T-helper 1 cell treated with Interleukin-12 subunit alpha and Interleukin-12 subunit beta and Interleukin-4 antibody, amounts not matched to agents 30 μg/mL and 1 μg/mL, for 36 hours (primary cell): ENCODE measurements around the gene KL.

Source experiments
- H3K27ac Mint-ChIP-seq: one replicate; pipeline ENCODE4 v1.8.0; 2021; ENCODE audit warnings: mild to moderate bottlenecking, mixed read lengths
- H3K27me3 Mint-ChIP-seq: one replicate; pipeline ENCODE4 v1.8.0; 2021; ENCODE audit warnings: low read depth, mixed read lengths
- H3K36me3 Mint-ChIP-seq: one replicate; pipeline ENCODE4 v1.8.0; 2021; ENCODE audit warnings: low read depth, mixed read lengths
- H3K4me1 Mint-ChIP-seq: one replicate; pipeline ENCODE4 v1.8.0; 2021; ENCODE audit warnings: low read depth, mixed read lengths
- H3K4me3 Mint-ChIP-seq: one replicate; pipeline ENCODE4 v1.8.0; 2021; ENCODE audit warnings: mild to moderate bottlenecking, moderate library complexity, mixed read lengths
- H3K9me3 Mint-ChIP-seq: one replicate; pipeline ENCODE4 v1.8.0; 2021; ENCODE audit warnings: mixed read lengths

The KL gene

DNA sequence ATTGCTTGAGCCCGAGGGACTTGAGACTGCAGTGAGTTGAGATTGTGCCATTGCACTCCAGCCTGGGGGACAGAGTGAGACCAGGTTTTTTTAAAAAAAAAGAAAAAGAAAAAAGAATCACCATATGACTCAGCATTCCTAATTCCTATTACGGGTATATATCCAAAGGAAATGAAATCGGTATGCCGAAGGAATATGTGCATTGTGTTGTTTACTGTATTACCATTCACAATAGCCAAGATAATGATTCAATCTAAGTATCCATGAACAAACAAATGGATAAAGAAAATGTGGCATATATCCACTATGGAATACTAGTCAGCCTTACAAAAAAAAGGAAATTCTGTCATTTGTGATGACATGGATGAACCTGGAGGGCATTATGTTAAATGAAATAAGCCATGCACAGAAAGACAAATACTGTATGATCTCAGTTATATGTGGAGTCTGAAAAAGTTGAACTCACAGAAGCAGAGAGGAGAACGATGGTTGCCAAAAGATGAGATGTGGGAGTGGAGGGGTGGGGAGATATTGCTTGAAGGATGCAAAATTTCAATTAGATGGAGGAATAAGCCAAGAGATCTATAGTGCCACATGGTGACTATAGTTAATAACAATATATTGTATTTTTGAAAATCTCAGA lies 4.3 kb upstream of the KL start:
- no peak overlapping the region for H3K4me3 Mint-ChIP-seq
- H3K27ac Mint-ChIP-seq, result no peak overlapping the region
- H3K9me3 Mint-ChIP-seq, result peaks cover 28% of the 10 kb centered on the region
- peaks cover 7% of the 10 kb centered on the region for H3K36me3 Mint-ChIP-seq
- H3K27me3 Mint-ChIP-seq, result peaks cover 41% of the 10 kb centered on the region
- peaks cover 7% of the 10 kb centered on the region for H3K4me1 Mint-ChIP-seq

- Mint-ChIP-seq H3K4me3 (no peak overlapping the region), H3K27me3 (peaks cover 61% of the 10 kb centered on the region), H3K36me3 (peaks cover 4% of the 10 kb centered on the region), H3K9me3 (peaks cover 10% of the 10 kb centered on the region), H3K27ac (no peak overlapping the region), H3K4me1 (peaks cover 13% of the 10 kb centered on the region)
Measured at GRCh38 chr13:33014291-33014690, 1.9 kb upstream of the KL start.

GRCh38 chr13:33015241-33015668 lies 968 bp upstream of the KL start:
- H3K27ac Mint-ChIP-seq, result peak overlapping the region; percentile 57
- H3K9me3 Mint-ChIP-seq, result peaks cover 3% of the 10 kb centered on the region
- H3K4me1 Mint-ChIP-seq, result peaks cover 13% of the 10 kb centered on the region
- peaks cover 4% of the 10 kb centered on the region for H3K36me3 Mint-ChIP-seq
- peak overlapping the region; percentile 76 for H3K4me3 Mint-ChIP-seq
- H3K27me3 Mint-ChIP-seq, result peaks cover 71% of the 10 kb centered on the region

GRCh38 chr13:33015791-33016323 lies 366 bp upstream of the KL start:
- Mint-ChIP-seq H3K4me1 (peaks cover 13% of the 10 kb centered on the region), H3K4me3 (no peak overlapping the region), H3K9me3 (no peaks in the 10 kb centered on the region), H3K27me3 (peaks cover 75% of the 10 kb centered on the region), H3K27ac (no peak overlapping the region), H3K36me3 (peaks cover 4% of the 10 kb centered on the region)

DNA sequence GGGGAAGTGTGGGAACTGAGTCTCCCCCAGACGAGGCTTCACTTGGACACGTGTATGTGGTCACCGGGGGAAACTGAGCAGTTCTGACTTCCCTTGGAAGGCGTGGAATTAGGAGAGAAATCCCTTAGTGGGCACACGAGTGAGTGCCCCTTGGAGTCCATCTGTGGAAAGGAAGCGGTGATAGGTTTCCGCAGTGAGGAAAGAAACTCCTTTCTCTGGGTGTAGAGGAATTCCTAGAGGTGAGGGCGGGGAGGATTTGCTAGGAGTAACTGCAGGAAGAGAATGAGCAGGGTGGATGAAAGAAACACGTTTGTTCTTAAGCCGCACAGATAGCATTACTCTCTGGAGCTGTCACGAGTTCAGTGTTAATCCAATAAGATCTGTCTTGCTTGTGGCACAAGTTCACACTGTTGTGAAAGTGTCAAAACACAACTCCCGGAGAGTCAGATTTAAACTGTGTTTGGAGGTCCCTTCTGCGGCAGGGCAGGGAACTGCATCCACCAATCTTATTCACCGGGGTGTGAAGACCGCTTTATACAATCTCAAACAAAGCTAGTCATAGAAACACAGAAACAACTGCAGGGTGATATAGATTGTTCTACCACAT lies 1.2 kb downstream of the KL start:
- Mint-ChIP-seq H3K4me1 (peaks cover 13% of the 10 kb centered on the region), H3K4me3 (peak overlapping the region; percentile 54), H3K9me3 (no peaks in the 10 kb centered on the region), H3K27ac (peak overlapping the region; percentile 31), H3K36me3 (peaks cover 4% of the 10 kb centered on the region), H3K27me3 (peaks cover 70% of the 10 kb centered on the region)

GRCh38 chr13:33018886-33019285 lies 2.7 kb downstream of the KL start:
- Mint-ChIP-seq H3K4me3 (no peak overlapping the region), H3K4me1 (peaks cover 13% of the 10 kb centered on the region), H3K27ac (no peak overlapping the region), H3K9me3 (no peaks in the 10 kb centered on the region), H3K36me3 (peaks cover 4% of the 10 kb centered on the region), H3K27me3 (peaks cover 64% of the 10 kb centered on the region)

DNA sequence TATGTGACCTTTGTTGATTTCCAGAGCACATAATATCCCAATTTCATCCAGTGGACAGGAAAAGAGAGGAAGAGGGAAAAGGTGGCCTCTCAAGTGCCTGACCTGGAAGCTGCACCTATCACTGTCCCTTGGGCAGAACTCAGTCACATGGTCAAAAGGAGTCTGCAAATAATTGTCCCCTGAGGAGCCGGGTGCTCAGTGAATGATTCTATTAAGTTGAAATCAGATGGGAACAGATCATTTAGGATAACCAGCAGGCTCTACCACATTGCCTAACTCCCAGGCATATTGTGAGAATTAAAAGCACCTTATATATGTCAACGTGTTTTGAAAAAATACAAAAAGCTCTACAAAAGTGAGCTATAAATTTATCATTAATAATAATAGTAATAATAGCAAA lies 6.8 kb downstream of the KL start:
- peaks cover 51% of the 10 kb centered on the region for H3K27me3 Mint-ChIP-seq
- no peaks in the 10 kb centered on the region for H3K9me3 Mint-ChIP-seq
- no peaks in the 10 kb centered on the region for H3K4me1 Mint-ChIP-seq
- H3K27ac Mint-ChIP-seq, result no peak overlapping the region
- H3K4me3 Mint-ChIP-seq, result no peak overlapping the region
- peaks cover 2% of the 10 kb centered on the region for H3K36me3 Mint-ChIP-seq

- Mint-ChIP-seq H3K27ac (no peak overlapping the region), H3K4me3 (no peak overlapping the region), H3K9me3 (no peaks in the 10 kb centered on the region), H3K4me1 (no peaks in the 10 kb centered on the region), H3K36me3 (no peaks in the 10 kb centered on the region), H3K27me3 (peaks cover 30% of the 10 kb centered on the region)
Measured at GRCh38 chr13:33025220-33025744, 9.1 kb downstream of the KL start.

DNA sequence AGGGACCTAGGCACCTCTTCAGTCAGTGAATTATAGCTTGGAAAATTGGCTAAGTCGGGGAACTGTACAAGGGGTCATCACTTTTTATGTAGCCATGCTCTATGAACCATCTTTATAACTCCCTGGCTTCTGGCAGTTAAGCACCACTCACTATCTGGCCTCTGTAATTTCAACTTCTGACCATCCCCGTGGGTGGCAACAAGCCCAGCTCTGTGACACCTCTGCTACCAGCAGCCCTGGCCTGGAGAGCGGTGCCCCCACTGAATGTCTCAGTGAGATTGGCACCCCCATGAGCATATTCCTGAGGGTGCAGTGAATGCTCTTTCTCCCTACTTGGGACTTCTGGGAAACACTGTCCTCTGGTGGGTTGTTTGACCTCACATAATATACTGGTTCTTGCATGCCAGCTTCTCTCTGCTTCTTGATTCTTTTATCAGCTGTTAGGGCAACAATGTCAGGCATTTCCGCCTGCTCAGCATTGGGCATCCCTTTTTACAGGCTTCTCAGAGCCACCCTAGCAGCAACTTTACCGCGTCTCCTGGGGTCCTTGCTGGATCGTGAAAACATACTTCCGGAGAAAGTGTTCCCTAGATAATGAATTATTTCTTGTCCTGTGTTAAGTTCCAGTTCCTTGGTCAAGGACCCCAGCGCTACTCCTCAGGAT lies 10.4 kb downstream of the KL start:
- Mint-ChIP-seq H3K4me1 (no peaks in the 10 kb centered on the region), H3K4me3 (no peak overlapping the region), H3K9me3 (no peaks in the 10 kb centered on the region), H3K27ac (no peak overlapping the region), H3K36me3 (no peaks in the 10 kb centered on the region), H3K27me3 (peaks cover 30% of the 10 kb centered on the region)

GRCh38 chr13:33028620-33029019 lies 12.4 kb downstream of the KL start:
- H3K4me1 Mint-ChIP-seq, result peaks cover 11% of the 10 kb centered on the region
- no peaks in the 10 kb centered on the region for H3K9me3 Mint-ChIP-seq
- H3K27me3 Mint-ChIP-seq, result peaks cover 24% of the 10 kb centered on the region
- no peak overlapping the region for H3K4me3 Mint-ChIP-seq
- H3K27ac Mint-ChIP-seq, result no peak overlapping the region
- H3K36me3 Mint-ChIP-seq, result no peaks in the 10 kb centered on the region

DNA sequence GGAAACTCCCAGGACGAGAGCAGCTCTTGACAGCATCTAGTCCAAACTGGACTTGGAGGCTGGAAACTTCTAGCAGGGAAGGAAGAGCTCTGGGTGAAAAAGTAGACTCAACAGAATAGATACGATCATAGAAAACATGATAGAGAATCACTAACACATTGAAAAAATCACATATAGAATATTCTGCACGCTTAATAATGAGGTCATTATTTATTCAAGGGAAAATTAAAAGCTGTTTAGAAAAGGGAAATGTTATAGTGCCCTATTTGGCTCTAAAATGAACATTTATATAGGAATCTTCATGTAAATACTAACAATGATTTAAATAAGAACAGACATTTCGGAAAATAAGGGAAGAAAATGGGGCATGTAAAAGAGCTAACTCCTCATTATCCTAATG lies 15.1 kb downstream of the KL start:
- Mint-ChIP-seq H3K9me3 (no peaks in the 10 kb centered on the region), H3K4me3 (no peak overlapping the region), H3K27ac (no peak overlapping the region), H3K36me3 (no peaks in the 10 kb centered on the region), H3K4me1 (peaks cover 11% of the 10 kb centered on the region), H3K27me3 (peaks cover 21% of the 10 kb centered on the region)

- Mint-ChIP-seq H3K4me1 (peaks cover 11% of the 10 kb centered on the region), H3K27me3 (peaks cover 18% of the 10 kb centered on the region), H3K4me3 (peak overlapping the region; percentile 3), H3K36me3 (no peaks in the 10 kb centered on the region), H3K9me3 (no peaks in the 10 kb centered on the region), H3K27ac (no peak overlapping the region)
Measured at GRCh38 chr13:33032037-33032625, 15.9 kb downstream of the KL start.

DNA sequence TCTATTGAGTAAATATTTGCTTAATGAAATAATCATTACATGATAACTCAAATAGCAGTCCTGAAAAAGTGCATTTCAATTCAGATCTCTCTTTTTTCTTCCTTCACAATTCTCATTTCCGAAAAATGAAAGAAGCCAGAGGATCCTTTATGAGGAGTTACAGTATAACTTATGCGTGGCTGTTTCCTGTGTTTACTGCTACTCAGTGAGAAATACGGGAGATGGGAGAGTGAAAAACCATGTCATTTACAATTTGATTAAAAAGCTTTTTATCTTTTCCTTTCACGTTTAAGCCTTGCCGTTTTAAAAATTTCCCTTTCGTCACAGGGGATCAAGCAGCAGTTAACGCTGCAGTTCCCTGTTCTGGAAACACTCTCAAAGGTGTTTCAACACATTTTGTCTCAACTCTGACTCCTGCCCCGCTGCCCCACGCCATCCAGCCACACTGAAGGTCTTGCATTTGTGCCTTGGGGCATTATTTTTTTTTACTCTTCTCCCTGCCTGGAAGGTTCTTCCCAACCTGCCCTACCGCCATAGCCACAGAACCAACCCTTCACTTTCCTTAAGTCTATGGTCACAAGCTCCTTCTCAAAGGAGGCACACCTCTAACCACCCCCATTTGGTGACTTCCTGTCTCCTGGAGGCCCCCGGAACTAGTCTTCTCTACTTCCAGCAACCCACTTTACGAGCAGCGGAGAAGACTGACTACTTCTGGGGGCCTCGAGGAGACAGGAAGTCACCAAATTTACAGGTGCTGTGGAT lies 17.0 kb downstream of the KL start:
- Mint-ChIP-seq H3K4me3 (peak overlapping the region; percentile 87), H3K27me3 (peaks cover 11% of the 10 kb centered on the region), H3K27ac (peak overlapping the region; percentile 86), H3K36me3 (no peaks in the 10 kb centered on the region), H3K9me3 (no peaks in the 10 kb centered on the region), H3K4me1 (peaks cover 11% of the 10 kb centered on the region)

- no peak overlapping the region for H3K4me3 Mint-ChIP-seq
- no peaks in the 10 kb centered on the region for H3K9me3 Mint-ChIP-seq
- H3K36me3 Mint-ChIP-seq, result no peaks in the 10 kb centered on the region
Measured at GRCh38 chr13:33033986-33034385, 17.8 kb downstream of the KL start.

More at GRCh38 chr13:33033986-33034385, 17.8 kb downstream of the KL start:
- Mint-ChIP-seq H3K27ac (no peak overlapping the region), H3K4me1 (peaks cover 11% of the 10 kb centered on the region), H3K27me3 (peaks cover 15% of the 10 kb centered on the region)
